Stimulated activated CD8-positive, alpha-beta memory T cell treated with anti-CD3 and anti-CD28 coated beads, Interleukin-7, amount 100 ng/mL, for 4 hours (primary cell): ENCODE data around the gene GPC5.
"Not testable (repeated sequence)": the region's sequence is repeated elsewhere in the genome, so short reads cannot be mapped to it uniquely, and the experiment has no call there.

Source experiments
- DNase-seq, 2 donors: peaks; one replicate each; pipeline ENCODE4 v3.0.0-alpha.2; 2020; ENCODE audit warnings: low read depth in 2 of 2

The GPC5 gene

DNA sequence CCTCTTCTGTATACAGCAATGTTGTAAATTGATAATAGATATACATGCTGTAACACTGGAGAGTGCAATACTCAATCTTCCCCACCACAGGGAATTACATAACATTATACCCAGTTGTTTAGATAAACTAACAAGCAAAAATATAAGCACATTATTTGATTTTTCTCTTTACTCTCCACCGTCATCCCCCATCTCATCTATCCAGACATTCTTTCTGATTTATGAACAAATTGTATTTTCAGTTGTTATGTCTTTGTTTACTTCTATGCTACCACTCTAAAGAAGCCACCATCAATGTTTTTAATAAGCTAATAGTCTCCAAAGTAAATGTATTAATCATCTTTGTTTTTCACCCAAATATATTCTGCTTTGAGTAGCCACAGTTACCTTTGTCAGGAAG lies 1337.5 kb downstream of the GPC5 start:
- no peak for DNase-seq

- no peak for DNase-seq
Measured at GRCh38 chr13:92739306-92739818, 1340.9 kb downstream of the GPC5 start.

DNA sequence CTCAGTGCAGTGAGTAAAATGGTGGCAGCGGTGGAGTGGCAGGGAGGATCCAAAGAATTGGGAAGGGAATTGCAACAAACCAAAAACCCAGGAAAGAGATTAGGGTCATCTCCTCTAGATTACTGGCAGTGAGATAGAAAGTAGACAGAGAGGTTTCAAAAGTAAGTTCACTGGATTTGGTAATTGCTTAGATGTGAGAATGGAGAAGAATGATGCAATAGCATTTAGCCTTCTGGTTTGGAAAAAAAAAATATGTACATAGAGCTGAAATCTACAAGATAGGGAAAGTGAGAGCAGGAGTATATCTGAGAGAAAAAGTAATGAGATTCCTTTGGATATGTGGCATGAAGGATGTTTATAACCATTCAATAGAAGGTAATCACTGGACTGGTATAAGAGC lies 1345.6 kb downstream of the GPC5 start:
- no peak for DNase-seq

DNA sequence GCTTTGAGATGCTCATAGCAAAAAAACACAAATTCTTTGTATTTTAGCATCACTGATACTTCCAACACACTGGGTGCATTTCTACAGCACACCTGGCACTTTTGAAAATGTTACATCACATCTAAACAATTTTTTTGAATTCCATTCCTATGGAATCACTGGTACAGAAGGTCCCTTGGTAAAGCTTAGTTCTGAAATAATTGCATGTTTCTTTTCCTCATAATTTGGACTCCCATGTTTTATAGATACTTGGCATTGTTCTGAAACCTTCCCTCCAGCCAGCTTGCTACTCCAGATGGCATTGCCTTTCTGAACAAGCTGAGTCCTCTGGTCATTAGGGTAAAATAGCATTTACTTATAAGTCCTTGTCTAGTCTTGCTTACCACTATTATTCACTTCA lies 1346.8 kb downstream of the GPC5 start:
- DNase-seq = no peak

- not testable (repeated sequence) for DNase-seq
Measured at GRCh38 chr13:92752705-92753104, 1354.3 kb downstream of the GPC5 start.

DNA sequence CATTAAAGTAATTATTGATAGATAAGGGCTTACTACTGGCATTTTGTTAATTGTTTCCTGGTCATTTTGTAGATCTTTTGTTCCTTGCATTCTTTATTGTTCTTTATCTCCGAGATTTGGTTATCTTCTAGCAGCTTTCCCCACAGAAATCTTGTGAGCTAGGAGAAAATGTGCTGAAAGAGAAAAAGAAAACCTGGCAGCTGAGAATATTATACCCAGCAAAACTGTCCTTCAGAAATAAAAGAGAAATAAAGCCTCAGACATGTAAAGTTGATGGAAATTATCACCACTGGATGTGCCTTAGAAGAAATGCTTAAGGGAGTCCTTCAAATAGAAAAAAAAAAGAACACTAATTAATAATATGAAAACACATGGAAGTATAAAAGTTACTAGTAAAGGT lies 1363.3 kb downstream of the GPC5 start:
- no peak for DNase-seq

DNA sequence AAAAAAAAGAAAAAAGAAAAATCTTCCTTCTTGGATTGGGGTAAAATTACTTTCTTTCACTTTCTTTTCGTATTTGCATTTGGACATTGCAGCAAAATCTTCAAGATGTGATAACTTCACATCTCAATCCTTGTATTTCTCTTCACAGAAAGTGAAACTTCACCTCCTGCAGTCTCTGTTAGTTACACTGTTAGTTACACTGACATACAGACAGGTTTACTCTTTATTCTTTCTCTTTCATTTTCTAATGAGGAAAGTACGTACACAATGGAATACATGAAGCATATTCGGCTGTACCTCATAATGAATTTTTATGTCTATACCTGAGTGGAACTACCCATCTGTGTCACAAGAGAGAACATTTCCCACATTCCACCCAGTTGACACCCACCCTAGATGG lies 1369.0 kb downstream of the GPC5 start:
- DNase-seq = no peak

GRCh38 chr13:92768602-92769001 lies 1370.2 kb downstream of the GPC5 start:
- DNase-seq = no peak

- DNase-seq = no peak
Measured at GRCh38 chr13:92769046-92769445, 1370.6 kb downstream of the GPC5 start.

- no peak for DNase-seq
Measured at GRCh38 chr13:92775658-92776057, 1377.2 kb downstream of the GPC5 start.

DNA sequence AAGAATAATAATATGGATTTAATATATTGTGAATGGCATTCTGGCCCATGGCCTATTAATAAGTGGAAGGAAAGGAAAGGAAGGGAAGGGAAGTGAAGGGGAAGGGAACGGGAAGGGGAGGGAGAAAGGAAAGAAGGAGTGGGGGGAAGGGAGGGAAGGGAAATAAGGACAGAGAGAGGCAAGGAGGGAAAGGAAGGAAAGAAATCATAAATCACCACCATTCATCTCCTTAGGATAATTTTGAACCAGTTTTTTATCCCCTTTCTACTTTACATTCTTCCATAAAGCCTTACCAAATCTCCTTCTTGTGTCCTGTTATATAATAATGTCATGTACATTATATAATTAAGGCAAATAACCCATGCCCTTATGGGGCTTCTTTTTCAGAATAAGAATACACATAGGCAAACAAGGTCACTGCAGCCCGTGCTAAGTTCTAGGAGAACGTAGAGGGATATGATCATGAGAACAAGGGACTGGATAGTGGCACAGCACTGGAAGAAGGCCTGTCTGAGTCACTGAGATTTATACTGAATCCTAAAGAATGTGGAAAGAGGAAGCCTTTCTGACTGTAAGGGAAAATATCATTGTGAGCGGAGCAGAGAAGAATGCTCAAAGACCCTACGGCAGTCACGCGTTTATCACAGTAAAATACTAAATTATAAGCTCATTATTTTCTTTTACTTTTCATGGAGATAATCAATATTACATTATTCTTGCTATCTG lies 1383.7 kb downstream of the GPC5 start:
- DNase-seq = no peak

DNA sequence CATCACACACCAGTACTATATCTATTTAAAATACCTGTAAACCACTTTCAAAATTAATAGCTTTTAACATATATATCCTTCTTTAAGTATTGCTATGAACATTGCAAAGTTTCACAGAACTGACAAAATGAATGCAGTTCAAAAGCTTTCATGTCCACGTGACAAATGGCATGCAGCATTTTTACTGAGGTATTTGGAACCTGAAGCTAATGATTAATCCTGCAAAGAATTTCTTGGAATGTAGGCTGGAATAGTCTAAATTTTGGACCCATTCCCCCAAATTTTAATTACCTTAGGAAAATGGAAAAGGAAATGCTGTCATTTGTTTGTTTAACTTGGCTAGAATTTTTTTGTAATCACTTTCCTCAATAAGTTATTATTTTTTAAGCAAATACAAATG lies 1404.4 kb downstream of the GPC5 start:
- no peak for DNase-seq

GRCh38 chr13:92804346-92804745 lies 1405.9 kb downstream of the GPC5 start:
- no peak for DNase-seq

- DNase-seq = no peak
Measured at GRCh38 chr13:92804926-92805325, 1406.5 kb downstream of the GPC5 start.

- no peak for DNase-seq
Measured at GRCh38 chr13:92805766-92806165, 1407.3 kb downstream of the GPC5 start.

DNA sequence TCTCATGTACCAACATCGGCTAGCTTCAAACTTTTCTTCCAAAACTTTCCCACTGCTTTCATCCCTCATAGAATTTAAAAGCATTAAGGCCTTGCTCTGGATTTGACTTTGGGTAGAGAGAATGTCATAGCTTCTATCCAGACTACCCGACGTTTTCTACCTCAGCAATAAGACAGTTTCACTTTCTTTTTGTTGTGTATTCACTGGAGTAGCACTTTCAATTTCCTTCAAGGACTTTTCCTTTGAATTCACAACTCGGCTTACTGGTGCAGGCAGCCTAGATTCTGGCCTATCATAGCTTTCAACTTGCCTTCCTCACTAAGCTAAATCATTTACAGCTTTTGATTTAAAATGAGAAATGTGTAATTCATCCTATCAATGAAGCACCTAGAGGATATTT lies 1407.8 kb downstream of the GPC5 start:
- DNase-seq = no peak

GRCh38 chr13:92807353-92807752 lies 1408.9 kb downstream of the GPC5 start:
- no peak for DNase-seq

- DNase-seq = no peak
Measured at GRCh38 chr13:92807966-92808365, 1409.5 kb downstream of the GPC5 start.

DNA sequence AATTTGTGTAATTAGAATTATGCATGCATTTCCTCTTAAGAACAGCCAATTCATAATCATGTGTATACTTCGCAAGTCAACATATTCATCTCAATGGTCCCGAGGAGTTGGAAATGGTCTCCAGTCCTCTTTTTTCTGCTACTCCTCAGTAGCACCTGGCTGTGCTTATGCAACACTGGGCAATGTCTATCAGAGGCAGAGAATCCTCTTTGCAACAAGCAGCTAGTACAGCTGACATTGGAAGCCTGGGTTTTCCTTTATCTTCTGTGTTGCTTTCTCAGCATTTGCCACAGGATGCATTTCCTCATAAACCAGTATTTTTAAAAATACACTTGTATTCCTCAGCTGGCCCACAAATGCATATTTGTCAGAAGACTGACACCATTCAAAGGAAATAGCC lies 1422.9 kb downstream of the GPC5 start:
- no peak for DNase-seq

- no peak for DNase-seq
Measured at GRCh38 chr13:92823059-92823458, 1424.6 kb downstream of the GPC5 start.

DNA sequence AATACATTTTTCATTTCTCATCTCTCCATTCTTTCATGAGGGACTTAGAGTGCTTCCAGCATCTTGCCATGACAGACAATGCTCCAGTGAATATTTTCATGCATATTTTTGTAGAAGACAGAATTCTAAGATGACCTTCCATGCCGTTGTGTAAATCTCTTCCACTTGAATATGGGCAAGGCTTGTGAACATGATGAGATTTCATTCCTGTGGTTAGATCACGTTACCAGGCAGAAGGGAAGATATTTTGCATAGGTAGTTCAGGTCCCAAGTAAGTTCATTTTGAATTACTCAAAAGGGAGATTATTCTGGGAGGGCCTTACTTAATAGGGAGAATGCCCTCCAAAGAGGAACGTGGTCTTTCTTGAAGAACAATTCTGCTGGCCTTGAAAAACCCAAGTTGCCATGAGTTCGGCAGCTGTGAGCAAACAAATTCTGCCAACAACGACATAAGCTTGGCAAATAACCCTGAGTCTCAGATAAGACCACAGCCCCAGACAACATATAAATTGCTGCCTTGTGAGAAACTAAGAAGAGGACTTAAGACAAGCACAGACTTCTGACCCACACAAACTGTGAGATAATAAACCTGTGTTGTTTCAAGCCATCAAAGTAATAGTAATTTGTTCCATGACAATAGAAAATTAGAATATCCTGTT lies 1427.6 kb downstream of the GPC5 start:
- no peak for DNase-seq

- no peak for DNase-seq
Measured at GRCh38 chr13:92827503-92827902, 1429.1 kb downstream of the GPC5 start.

GRCh38 chr13:92829930-92830329 lies 1431.5 kb downstream of the GPC5 start:
- DNase-seq = no peak
